ENCODE measurements around the gene PTX3.

DNA sequence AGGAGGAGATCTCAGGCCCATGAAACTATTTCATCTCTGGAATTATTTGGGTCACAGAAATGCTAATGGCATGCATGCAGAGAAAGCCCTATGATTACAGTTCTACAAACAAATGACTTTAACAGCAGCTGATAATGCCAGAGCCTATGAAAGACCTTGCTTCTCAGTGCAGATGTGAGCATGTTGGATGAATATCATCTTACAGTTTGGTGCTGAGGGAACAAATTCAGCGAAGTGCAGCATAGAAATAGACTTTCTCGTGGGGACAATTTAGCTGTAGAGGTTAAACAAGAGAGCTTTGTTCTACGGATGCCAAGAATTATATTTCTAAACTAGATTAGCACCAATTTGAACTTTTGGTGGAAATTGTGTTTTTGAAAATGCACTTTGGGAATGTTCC, 27.7 kb downstream of the PTX3 start:
- no peak for TF ChIP-seq POLR2A (IDR thresholded peaks at IDR 0.05)
- TF ChIP-seq, protein P1, sequence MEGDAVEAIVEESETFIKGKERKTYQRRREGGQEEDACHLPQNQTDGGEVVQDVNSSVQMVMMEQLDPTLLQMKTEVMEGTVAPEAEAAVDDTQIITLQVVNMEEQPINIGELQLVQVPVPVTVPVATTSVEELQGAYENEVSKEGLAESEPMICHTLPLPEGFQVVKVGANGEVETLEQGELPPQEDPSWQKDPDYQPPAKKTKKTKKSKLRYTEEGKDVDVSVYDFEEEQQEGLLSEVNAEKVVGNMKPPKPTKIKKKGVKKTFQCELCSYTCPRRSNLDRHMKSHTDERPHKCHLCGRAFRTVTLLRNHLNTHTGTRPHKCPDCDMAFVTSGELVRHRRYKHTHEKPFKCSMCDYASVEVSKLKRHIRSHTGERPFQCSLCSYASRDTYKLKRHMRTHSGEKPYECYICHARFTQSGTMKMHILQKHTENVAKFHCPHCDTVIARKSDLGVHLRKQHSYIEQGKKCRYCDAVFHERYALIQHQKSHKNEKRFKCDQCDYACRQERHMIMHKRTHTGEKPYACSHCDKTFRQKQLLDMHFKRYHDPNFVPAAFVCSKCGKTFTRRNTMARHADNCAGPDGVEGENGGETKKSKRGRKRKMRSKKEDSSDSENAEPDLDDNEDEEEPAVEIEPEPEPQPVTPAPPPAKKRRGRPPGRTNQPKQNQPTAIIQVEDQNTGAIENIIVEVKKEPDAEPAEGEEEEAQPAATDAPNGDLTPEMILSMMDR (IDR thresholded peaks at IDR 0.05): no peak

Data from body of pancreas (tissue), 4 donors.